ENCODE results near the gene PRLH. TPM values are rescaled to one million over a fixed set of nuclear protein-coding genes. Genes with fewer than 3 reads are reported as not detected.

PRLH gene
- total RNA-seq, 1 donor from 2014 or later: not detected

DNA sequence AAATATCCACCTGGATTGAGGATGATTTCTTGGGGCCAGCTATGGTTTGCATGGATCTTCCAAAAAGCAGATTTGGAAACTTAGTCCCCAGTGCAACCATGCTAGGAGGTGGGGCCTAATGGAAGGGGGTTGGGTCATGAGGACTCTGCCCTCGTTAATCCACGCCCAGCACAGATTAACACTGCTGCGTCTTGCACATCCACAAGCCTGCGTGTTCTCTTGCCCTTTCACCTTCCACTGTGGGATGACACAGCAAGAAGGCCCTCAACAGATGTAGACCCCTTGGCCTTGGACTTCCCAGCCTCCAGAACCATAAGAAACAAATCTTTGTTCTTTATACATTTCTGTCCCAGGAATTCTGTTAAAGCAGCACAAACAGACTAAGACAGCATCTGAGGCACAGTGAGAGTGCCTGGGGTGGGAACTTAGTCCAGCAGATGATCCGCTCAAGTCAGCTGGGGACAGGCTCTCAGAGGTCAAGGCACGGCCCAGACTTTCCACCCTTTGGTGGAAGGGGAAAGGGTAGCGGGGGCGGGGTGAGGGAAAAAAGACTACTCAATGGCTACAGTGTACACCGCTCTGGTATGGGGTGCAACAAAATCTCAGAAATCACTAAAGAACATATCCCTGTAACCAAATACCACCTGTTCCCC, 21.8 kb downstream of the PRLH start:
- TF ChIP-seq, protein P1, sequence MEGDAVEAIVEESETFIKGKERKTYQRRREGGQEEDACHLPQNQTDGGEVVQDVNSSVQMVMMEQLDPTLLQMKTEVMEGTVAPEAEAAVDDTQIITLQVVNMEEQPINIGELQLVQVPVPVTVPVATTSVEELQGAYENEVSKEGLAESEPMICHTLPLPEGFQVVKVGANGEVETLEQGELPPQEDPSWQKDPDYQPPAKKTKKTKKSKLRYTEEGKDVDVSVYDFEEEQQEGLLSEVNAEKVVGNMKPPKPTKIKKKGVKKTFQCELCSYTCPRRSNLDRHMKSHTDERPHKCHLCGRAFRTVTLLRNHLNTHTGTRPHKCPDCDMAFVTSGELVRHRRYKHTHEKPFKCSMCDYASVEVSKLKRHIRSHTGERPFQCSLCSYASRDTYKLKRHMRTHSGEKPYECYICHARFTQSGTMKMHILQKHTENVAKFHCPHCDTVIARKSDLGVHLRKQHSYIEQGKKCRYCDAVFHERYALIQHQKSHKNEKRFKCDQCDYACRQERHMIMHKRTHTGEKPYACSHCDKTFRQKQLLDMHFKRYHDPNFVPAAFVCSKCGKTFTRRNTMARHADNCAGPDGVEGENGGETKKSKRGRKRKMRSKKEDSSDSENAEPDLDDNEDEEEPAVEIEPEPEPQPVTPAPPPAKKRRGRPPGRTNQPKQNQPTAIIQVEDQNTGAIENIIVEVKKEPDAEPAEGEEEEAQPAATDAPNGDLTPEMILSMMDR (IDR thresholded peaks at IDR 0.05; ENCODE audit: unreplicated experiment): no peak
- H3K4me3 Mint-ChIP-seq (ENCODE audit: unreplicated experiment): no peak overlapping the region
- no peak overlapping the region for H3K27ac Mint-ChIP-seq (ENCODE audit: unreplicated experiment)
- H3K4me1 Mint-ChIP-seq (ENCODE audit: unreplicated experiment): peaks cover 21% of the 10 kb centered on the region
- H3K27me3 Mint-ChIP-seq (ENCODE audit: unreplicated experiment): peaks cover 4% of the 10 kb centered on the region
- peaks cover 8% of the 10 kb centered on the region for H3K36me3 Mint-ChIP-seq (ENCODE audit: low read depth, unreplicated experiment)
- no peak for DNase-seq (ENCODE audit: low spot score)
- H3K9me3 Mint-ChIP-seq (ENCODE audit: unreplicated experiment): no peaks in the 10 kb centered on the region

DNA sequence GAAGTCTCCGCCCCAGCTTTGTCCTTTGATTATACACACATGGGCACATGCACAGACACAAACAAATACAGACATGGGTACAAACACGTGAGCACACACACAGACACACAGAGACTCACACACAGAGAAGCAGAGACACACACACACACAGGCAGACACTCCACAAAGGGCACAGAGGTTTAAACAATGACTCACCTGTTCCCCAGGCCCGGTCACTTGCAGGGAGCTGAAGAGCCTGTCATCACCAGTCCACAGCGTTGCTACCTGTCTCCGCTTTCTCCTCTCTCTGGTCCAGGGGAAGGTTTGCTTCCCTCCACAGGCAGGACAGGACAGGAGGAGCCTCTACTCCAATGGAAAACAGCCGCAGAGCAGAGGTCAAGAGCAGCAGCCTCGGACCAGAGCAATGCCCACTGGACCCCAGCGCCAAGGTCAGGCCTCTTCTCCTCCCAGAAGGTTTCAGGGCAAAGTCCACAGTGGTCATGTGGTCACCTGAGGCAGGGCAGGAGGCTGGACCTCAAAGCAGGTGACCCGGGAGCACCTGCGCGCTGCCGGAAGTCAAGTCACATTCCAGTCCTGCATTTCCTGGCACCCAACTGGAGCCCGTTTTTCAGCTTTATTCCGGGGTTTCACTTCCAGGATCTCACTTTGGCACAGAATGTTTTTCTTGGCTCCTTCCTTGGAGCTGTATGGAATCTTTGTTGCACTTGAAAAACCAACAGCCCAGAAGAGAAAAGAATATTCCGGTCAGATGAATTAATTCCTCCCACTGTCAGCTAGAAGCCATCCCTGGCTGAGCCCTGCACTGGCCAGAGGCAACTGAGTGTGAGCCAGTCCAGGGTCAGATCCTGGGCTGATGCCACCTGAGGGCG, 24.1 kb downstream of the PRLH start, which contains the start of gene RAB17:
Gene RAB17, minus strand, starts transcription at position 463 of the 869 bp plus-strand sequence. CDS start 4,580 bp downstream, outside the sequence.
- TF ChIP-seq, protein P1 (IDR thresholded peaks at IDR 0.05; ENCODE audit: unreplicated experiment): no peak
- peaks cover 34% of the 10 kb centered on the region for H3K4me1 Mint-ChIP-seq (ENCODE audit: unreplicated experiment)
- no peak within 1 kb of the TSS for H3K27ac Mint-ChIP-seq (ENCODE audit: unreplicated experiment)

GRCh38 chr2:237591141-237591881, 24.9 kb downstream of the PRLH start:
- no peak overlapping the region for H3K4me3 Mint-ChIP-seq (ENCODE audit: unreplicated experiment)
- no peaks in the 10 kb centered on the region for H3K9me3 Mint-ChIP-seq (ENCODE audit: unreplicated experiment)
- DNase-seq (ENCODE audit: low spot score): no peak
- H3K4me1 Mint-ChIP-seq (ENCODE audit: unreplicated experiment): peaks cover 28% of the 10 kb centered on the region
- H3K27me3 Mint-ChIP-seq (ENCODE audit: unreplicated experiment): peaks cover 9% of the 10 kb centered on the region
- no peak overlapping the region for H3K27ac Mint-ChIP-seq (ENCODE audit: unreplicated experiment)
- TF ChIP-seq, protein P1 (IDR thresholded peaks at IDR 0.05; ENCODE audit: unreplicated experiment): no peak
- peaks cover 6% of the 10 kb centered on the region for H3K36me3 Mint-ChIP-seq (ENCODE audit: low read depth, unreplicated experiment)

More for the DNA sequence above, 24.1 kb downstream of the PRLH start, which contains the start of gene RAB17:
- H3K27me3 Mint-ChIP-seq (ENCODE audit: unreplicated experiment): peaks cover 7% of the 10 kb centered on the region
- DNase-seq (ENCODE audit: low spot score): no peak
- no peaks in the 10 kb centered on the region for H3K9me3 Mint-ChIP-seq (ENCODE audit: unreplicated experiment)
- H3K4me3 Mint-ChIP-seq (ENCODE audit: unreplicated experiment): no peak within 1 kb of the TSS
- peaks cover 8% of the 10 kb centered on the region for H3K36me3 Mint-ChIP-seq (ENCODE audit: low read depth, unreplicated experiment)

- Mint-ChIP-seq H3K4me3 (ENCODE audit: unreplicated experiment) (no peak overlapping the region), H3K27ac (ENCODE audit: unreplicated experiment) (no peak overlapping the region), H3K9me3 (ENCODE audit: unreplicated experiment) (no peaks in the 10 kb centered on the region), H3K36me3 (ENCODE audit: low read depth, unreplicated experiment) (peaks cover under 1% of the 10 kb centered on the region), H3K4me1 (ENCODE audit: unreplicated experiment) (peaks cover 27% of the 10 kb centered on the region), H3K27me3 (ENCODE audit: unreplicated experiment) (peaks cover 10% of the 10 kb centered on the region)
- DNase-seq (ENCODE audit: low spot score): no peak
- TF ChIP-seq, protein P1 (IDR thresholded peaks at IDR 0.05; ENCODE audit: unreplicated experiment): no peak
Observed at GRCh38 chr2:237592425-237592980, 26.1 kb downstream of the PRLH start.
